GM03348 (cell line): ENCODE data around the gene TMEM255A.

ENCODE experiments used
- DNase-seq: peaks from one replicate; pipeline ENCODE4 v3.0.0; 2012; ENCODE audit warnings: low spot score

Gene TMEM255A

DNA sequence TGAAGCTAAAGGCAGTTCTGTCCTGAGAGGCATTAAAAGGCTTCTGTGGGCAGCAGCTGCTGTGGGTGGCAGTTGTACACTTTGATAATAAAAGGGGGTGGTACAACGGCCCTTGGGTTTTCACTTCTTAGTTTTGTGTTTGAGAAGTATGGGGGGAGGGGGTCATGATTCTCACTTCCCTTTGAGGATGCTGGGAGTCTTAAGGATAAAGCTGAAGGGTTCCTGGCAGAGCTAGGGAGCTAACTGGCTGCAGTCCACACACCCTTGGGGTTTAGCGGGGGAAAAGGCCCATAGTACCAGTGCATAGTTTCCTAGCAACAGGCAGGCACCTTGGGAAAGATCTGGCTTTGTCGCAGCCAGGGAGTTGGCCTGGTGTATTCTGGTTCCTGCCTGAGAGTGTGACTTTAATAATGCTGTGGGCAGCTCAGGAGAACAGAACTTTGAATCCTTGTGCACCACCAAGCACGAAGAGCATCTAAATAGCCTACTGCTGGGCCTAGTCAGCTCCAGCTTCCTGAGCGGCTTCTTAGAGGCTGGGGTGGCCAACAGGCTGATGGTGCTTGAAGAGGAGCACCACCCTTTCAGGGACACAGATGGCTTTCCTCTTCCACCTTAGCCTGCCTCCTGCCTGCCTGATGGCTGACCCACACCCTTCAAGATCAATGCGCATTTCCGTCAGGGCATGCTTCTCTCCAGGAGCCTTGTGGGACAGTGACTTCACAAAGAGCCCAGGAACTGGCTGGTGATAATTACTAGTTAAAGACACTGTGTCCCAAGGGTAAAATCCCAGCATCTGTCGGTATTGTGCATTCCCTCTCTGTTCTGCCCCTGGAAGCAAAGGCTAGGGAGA, 48.2 kb downstream of the TMEM255A start:
- no peak for DNase-seq

- DNase-seq = no peak
These were observed 50.9 kb downstream of the TMEM255A start for GRCh38 chrX:120260369-120260768.

- no peak for DNase-seq
These were observed 57.5 kb downstream of the TMEM255A start for GRCh38 chrX:120253784-120254183.

GRCh38 chrX:120251471-120252011, 59.7 kb downstream of the TMEM255A start:
- peak; percentile 26 for DNase-seq

DNA sequence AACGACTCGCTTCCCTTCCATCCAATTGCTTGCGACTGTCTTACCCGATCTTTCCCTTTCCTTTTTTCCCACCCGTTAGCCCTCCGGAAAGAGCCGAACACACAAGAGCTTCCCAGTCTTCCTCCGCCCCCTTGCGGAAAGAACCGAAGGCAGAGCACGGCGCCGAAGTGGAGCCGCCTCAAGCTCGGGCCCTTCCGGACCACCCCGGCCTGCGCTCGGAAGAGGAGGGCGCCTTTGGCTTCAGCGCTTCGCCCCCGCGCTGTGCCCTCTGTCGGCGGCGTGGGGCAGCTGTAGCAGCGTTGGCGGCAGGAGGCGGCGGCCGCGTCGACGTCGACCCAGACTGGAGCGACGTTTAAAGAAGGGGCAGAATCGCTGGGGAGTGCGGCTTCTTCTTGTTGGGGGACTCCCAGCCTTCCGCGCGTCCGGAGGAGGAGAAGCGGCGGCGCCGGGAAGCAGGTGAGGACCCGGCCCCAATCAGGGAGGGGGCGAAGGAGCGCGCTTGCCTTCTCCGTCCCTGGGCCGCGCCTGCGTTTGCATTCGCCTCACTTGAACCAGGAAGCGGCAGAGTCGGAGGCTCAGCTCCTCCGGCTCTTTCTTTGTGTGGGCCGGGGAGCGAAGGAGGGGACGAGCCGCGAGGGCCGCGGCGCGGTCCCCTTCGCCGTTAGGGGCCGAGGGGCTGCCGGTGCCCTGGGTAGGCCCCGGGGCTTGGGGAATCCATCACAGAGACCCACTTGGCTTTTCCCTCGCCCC, 60.6 kb downstream of the TMEM255A start, which contains the start of gene ZBTB33:
Gene ZBTB33 (plus strand): TSS at position 291 of the 750 bp plus-strand sequence. CDS start 2,604 bp downstream, outside the sequence.
- DNase-seq = peak; percentile 94

GRCh38 chrX:120244735-120245498, 66.3 kb downstream of the TMEM255A start:
- DNase-seq = peak; percentile 67

DNA sequence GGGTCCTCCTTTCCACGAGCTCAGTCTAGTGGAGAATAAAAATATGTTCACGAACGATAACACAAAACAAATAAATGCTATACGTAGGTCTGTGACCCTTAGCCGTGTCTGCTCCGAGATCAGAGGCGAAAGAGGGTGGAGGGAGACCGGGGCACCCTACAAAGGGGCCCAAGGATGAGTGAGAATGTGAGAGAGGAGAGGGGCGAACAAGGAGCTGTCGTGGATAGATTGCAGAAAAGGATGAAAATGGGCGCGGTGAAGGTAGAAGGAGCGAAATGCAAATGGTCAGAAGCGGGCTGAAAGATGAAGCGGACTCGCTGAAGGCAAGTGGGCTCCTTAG, 66.9 kb downstream of the TMEM255A start:
- no peak for DNase-seq

GRCh38 chrX:120242813-120243212, 68.4 kb downstream of the TMEM255A start:
- DNase-seq = no peak

DNA sequence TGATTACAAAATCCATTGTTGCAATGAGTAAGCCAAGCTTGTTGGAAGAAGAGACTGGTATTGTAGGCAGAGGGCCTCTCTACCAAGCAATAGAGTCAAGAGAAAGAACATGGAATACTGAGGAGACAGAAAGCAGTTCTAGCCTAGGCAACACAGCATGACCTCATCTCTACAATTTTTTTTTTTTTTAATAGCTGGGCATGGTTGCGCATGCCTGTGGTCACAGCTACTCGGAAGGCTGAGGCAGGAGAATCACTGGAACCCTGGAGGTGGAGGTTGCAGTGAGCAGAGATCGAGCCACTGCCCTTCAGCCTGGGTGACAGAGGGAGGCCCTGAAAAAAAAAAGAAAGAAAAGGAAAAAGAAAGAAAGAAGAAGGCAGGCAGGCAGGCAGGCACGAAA, 72.3 kb downstream of the TMEM255A start:
- no peak for DNase-seq

DNA sequence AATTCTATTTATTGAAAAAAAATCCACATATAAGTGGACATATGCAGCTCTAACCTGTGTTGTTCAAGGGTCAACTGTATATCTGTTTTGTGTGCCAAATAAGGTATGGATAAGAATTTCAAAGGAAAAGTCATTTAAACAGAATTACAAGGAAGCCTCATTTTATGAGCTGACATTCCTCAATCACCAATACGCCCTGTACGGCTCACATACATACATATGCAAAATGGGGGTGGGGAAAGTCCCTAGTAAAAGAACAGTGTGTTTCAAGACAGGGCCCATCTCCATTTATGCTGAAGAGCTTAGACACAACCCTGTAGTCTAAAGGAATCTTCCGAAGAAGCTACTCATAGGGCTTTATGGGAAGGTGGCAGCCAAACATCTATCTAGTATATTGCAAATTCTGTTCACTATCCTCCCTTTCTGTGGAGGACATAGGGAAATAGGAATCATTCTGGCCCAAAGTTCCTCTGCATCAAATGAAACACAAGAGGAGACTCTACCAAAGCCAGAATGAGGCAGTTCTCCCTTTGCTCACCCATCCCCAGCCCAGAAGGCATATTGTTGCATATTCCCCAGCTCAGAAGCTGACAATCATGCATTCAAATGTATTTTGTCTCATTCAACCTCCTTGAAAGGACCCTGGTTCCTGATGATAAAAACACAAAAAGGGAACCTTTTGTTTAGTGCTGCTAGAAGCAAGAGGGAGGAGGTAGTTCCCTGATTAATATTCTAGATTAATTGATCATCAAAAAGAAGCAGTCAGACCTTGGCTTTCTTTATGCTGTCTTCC, 74.4 kb downstream of the TMEM255A start:
- no peak for DNase-seq

- DNase-seq = no peak
These were observed 76.0 kb downstream of the TMEM255A start for GRCh38 chrX:120235284-120235683.

GRCh38 chrX:120228187-120228908, 82.9 kb downstream of the TMEM255A start:
- DNase-seq = no peak

- DNase-seq = no peak
These were observed 86.9 kb downstream of the TMEM255A start for GRCh38 chrX:120224388-120224787.

DNA sequence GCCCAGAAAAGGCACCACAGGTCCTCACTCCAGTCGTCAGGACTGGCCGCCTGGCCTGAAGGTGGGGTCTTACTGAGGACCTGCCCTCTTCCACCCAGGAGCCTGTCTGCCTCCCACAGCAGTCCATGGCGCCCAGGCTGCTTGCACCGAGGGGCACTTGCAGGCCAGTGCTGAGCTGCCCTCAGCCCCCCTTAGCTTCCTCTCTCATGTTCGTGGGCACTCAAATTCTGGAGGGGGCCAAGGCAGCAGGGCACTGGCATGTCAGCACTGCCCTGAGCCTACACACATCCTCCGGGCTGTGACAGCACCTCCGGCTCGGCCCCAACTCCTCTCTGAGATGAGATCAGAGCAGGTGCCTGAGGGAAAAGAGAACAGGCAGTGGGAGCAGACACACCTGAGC, 87.9 kb downstream of the TMEM255A start:
- DNase-seq = no peak

GRCh38 chrX:120213438-120214265, 97.6 kb downstream of the TMEM255A start:
- peak; percentile 70 for DNase-seq
